OCI-LY1 (cell line): ENCODE results near the gene ARHGEF17.

ENCODE experiments used
- EZH2 ChIP-seq: fragments of 200-600 bp; sonication (generic), shearing (Covaris generic); IDR thresholded peaks from 2 replicates; pipeline ENCODE4 v1.8.0; 2017; ENCODE audit warnings: borderline replicate concordance, mixed run types, mild to moderate bottlenecking, antibody characterized with exemption, low read length, moderate library complexity, mixed read lengths
- TF ChIP-seq, protein P1 (sequence below): fragments of 200-600 bp; sonication (generic), shearing (Covaris generic); IDR thresholded peaks from 2 replicates; pipeline ENCODE4 v1.5.1; 2017; ENCODE audit warnings: mild to moderate bottlenecking, antibody characterized with exemption, low read length, moderate library complexity, mixed read lengths

DNA sequence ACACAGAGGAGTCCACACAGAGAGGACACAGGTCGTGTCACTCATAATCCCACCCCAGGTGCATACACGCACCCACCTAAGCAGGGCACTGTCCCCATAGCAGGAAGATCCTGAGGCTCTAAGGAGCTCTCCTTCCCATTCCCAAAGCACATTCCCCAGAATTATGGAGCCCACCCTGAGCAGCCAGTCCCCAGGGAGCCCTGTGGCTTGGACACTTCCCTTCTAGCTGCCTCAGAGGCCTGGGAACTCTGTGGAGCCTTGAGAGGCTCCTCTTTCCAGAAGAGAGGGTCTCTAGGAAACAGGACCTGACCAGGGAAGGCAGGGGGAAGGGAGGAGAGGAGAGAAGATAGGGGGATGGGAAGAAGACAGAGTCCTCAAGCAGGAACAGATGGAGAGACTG lies 29.8 kb downstream of the ARHGEF17 start:
- TF ChIP-seq, protein P1, sequence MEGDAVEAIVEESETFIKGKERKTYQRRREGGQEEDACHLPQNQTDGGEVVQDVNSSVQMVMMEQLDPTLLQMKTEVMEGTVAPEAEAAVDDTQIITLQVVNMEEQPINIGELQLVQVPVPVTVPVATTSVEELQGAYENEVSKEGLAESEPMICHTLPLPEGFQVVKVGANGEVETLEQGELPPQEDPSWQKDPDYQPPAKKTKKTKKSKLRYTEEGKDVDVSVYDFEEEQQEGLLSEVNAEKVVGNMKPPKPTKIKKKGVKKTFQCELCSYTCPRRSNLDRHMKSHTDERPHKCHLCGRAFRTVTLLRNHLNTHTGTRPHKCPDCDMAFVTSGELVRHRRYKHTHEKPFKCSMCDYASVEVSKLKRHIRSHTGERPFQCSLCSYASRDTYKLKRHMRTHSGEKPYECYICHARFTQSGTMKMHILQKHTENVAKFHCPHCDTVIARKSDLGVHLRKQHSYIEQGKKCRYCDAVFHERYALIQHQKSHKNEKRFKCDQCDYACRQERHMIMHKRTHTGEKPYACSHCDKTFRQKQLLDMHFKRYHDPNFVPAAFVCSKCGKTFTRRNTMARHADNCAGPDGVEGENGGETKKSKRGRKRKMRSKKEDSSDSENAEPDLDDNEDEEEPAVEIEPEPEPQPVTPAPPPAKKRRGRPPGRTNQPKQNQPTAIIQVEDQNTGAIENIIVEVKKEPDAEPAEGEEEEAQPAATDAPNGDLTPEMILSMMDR: no peak
- TF ChIP-seq EZH2: no peak
